Measurements from ENCODE around the gene FRMD1.

GRCh38 chr6:168037856-168038255 is 41.2 kb downstream of the FRMD1 start:
- no peak for TF ChIP-seq EZH2 (IDR thresholded peaks at IDR 0.05; ENCODE audit: borderline replicate concordance, low read depth, low read length, severe bottlenecking)
- TF ChIP-seq MYC (IDR thresholded peaks at IDR 0.05; ENCODE audit: low read depth, low read length), result no peak
- no peak for TF ChIP-seq POLR2A (IDR thresholded peaks at IDR 0.05; ENCODE audit: low read depth, low read length)
- TF ChIP-seq CTCF (IDR thresholded peaks at IDR 0.05; ENCODE audit: extremely low read depth in 1 of 2, insufficient read depth in 1 of 2, low read depth in 1 of 2, low read length in 2 of 2), result no peak
- TF ChIP-seq POLR2AphosphoS5 (IDR thresholded peaks at IDR 0.05; ENCODE audit: insufficient read depth, low read depth, low read length), result no peak
- no peak for TF ChIP-seq JUN (IDR thresholded peaks at IDR 0.05; ENCODE audit: borderline replicate concordance, insufficient read depth, insufficient read length, low read depth)
- no peak for TF ChIP-seq FOS (IDR thresholded peaks at IDR 0.05; ENCODE audit: borderline replicate concordance, insufficient read depth, low read length)
- no peak for TF ChIP-seq MAX (IDR thresholded peaks at IDR 0.05; ENCODE audit: insufficient read depth, insufficient read length)
- no peak for TF ChIP-seq GATA2 (IDR thresholded peaks at IDR 0.05; ENCODE audit: insufficient read depth, insufficient read length, low read depth, low read length)
